GM12892 (cell line): ENCODE data around the gene DTX3.
"Not testable (repeated sequence)": the region's sequence is repeated elsewhere in the genome, so short reads cannot be mapped to it uniquely, and the experiment has no call there.

Source experiments
- DNase-seq: peaks from one replicate; pipeline ENCODE4 v3.0.0; 2011; ENCODE audit not compliant: insufficient read length
- FAIRE-seq: peaks from 2 replicates; lab custom pipeline; 2011; peaks lifted over from hg19 to GRCh38; lab: Jason Lieb, UNC
- POLR2A ChIP-seq: IDR thresholded peaks from 2 replicates; pipeline ENCODE4 v1.6.1; 2011; ENCODE audit warnings: low read depth, low read length, control low read depth
- POLR2AphosphoS5 ChIP-seq: IDR thresholded peaks from 2 replicates; pipeline ENCODE4 v1.6.1; 2011; ENCODE audit warnings: low read depth, low read length, control low read depth
- TAF1 ChIP-seq: IDR thresholded peaks from 2 replicates; pipeline ENCODE4 v1.6.1; 2011; ENCODE audit warnings: low read depth, mild to moderate bottlenecking, control low read depth, low read length, borderline replicate concordance

The DTX3 gene

DNA sequence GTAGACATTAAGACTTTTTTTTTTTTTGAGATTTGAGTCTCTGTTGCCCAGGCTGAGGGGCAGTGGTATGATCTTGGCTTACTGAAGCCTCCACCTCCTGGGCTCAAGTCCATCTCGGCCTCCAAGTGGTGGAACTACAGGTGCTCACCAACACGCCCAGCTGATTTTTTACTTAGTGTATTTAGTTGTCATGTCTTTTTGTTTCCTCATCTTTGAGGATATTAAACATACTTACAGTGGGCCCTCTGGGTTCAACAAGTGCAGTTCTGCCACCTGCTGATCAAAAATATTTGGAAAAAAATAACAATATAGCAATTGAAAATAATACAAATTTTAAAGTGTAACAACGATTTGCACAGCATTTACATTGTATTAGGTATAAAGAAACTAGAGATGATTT lies 32.7 kb downstream of the DTX3 start:
- DNase-seq (no peak), FAIRE-seq (no peak)
- TF ChIP-seq POLR2AphosphoS5: no peak
- no peak for TF ChIP-seq POLR2A
- TF ChIP-seq TAF1: no peak

DNA sequence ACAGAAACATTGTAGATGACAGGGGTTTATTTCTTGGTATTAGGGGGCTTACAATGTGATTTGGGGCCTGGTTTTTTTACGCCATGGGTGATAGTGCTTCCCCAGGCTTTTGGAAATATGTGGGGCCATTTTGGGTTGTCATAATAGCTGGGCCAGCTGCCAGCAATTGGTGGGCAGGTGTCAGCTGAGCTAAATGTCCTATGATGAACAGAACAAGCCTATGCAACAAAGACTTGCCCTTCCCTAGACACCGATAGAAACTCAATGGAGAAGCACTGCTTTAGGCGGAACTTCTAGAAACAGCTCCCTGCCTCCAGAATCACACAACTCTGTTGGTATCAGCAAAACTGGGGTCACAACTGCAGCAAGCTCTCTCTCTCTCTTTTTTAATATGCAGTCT lies 33.5 kb downstream of the DTX3 start:
- TF ChIP-seq POLR2A: no peak
- no peak for TF ChIP-seq POLR2AphosphoS5
- no peak for TF ChIP-seq TAF1
- FAIRE-seq (no peak), DNase-seq (no peak)

DNA sequence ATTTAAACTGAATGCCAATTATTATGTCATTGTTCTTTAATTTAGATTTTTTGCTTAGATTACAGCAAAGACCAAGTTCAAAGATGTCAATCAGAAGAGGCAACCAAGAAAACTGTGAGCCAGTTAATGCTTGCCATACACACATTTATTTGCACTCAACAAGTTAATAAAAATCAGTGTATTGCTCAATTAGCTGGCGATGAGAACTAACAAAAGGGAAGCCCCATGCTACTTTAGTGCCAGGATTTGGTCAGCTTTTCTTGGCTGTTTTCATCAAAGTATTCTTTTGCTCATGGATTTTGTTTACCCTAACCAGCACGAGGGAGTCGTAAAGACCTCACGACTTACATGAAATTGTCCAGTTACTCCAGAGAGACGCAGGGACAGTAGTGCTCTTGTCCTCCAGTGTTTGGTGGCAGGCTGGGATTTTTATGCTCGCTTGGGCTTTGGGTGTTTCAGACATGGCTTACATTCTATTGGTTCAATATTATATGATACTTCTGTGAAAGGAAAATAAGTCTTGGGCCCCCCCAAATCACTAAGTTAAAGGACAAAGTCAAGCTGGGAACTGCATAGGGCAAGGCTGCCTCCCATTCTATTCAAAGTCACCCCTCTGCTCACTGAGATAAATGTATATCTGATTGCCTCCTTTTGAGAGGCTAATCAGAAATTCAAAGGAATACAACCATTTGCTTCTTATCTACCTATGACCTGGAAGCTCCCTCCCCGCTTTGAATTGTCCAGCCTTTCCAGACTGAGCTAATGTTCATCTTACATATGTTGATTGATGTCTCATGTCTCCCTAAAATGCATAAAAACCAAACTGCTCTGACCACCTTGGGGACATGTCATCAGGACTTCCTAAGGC lies 35.8 kb downstream of the DTX3 start:
- DNase-seq: no peak
- TF ChIP-seq TAF1 (no peak), POLR2AphosphoS5 (no peak), POLR2A (no peak)
- no peak for FAIRE-seq

DNA sequence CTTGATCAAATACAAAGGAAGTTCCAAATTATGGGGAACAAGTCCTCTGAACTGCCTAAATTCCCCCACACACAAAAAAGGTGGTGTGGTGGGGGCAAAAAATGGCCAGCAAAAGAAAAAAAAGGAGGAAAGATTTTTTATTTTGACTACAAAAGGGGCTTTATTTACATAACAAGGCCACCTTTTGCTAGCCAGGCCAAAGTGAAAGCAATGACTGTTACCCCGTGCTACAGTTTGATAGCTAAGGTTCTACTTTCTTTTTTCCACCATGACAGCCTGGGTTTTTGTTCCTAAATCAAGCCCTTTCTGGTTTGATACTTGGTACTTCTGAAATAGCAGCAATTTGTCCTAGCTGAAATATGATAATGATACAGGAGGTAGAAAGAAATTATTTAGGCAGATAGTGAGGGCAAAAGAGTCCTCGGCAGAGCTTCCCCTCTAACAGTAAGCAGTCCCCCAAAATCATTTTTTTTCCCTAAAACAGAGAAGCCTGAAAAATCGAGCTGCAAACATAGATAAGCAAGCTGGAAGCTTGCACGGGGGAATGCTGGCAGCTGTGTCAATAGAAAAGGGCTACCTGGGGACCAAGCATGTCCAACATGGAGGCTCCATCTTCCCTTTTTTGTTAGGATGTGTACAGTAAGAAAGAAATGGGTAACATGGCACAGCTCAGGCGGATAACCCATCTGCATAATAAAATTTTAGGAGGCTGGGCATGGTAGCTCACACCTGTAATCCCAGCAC lies 37.2 kb downstream of the DTX3 start:
- FAIRE-seq: no peak
- DNase-seq: no peak
- no peak for TF ChIP-seq POLR2AphosphoS5

DNA sequence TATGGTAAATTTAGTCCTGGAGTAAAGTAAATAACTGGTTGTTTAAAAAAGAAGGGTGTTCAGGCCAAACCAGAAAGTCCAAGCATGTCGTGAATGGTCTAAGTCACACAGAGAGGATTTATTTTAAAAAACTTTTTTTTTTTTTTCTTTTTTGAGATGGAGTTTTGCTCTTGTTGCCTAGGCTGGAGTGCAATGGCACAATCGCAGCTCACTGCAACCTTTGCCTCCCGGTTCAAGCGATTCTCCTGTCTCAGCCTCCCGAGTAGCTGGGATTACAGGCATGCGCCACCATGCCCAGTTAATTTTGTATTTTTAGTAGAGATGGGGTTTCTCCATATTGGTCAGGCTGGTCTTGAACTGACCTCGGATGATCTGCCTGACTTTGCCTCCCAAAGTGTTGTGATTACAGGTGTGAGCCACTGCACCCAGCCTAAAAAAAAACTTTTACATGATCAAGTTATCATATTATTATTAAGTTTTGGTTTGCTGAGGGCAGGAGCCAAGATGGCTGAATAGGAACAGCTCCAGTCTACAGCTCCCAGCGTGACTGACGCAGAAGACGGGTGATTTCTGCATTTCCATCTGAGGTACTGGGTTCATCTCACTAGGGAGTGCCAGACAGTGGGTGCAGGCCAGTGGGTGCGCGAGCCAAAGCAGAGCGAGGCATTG lies 41.5 kb downstream of the DTX3 start:
- DNase-seq, FAIRE-seq: not testable (repeated sequence)

DNA sequence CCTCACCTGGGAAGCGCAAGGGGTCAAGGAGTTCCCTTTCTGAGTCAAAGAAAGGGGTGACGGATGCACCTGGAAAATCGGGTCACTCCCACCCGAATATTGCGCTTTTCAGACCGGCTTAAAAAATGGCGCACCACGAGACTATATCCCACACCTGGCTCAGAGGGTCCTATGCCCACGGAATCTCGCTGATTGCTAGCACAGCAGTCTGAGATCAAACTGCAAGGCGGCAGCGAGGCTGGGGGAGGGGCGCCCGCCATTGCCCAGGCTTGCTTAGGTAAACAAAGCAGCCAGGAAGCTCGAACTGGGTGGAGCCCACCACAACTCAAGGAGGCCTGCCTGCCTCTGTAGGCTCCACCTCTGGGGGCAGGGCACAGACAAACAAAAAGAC lies 42.0 kb downstream of the DTX3 start:
- DNase-seq, FAIRE-seq: not testable (repeated sequence)

DNA sequence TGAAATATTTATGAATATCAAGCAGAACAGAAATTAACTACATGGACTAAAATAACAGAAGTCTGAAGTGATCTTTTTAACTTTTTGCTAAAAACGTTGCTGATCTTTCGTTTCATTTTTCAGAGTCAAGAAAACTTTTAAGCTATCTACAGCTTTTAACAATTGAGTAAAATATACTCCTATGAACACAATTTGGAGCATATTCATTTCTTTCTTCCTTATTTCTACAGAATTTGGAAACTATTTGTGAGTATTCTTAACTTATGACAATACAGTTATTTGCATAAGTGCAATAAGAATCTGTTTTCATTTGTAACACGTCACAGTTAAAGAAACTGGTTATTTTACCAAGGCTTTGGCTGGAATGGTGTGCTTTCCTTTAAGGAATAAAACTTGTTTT lies 49.4 kb downstream of the DTX3 start:
- TF ChIP-seq TAF1: no peak
- no peak for TF ChIP-seq POLR2AphosphoS5
- TF ChIP-seq POLR2A: no peak
- no peak for FAIRE-seq
- no peak for DNase-seq

DNA sequence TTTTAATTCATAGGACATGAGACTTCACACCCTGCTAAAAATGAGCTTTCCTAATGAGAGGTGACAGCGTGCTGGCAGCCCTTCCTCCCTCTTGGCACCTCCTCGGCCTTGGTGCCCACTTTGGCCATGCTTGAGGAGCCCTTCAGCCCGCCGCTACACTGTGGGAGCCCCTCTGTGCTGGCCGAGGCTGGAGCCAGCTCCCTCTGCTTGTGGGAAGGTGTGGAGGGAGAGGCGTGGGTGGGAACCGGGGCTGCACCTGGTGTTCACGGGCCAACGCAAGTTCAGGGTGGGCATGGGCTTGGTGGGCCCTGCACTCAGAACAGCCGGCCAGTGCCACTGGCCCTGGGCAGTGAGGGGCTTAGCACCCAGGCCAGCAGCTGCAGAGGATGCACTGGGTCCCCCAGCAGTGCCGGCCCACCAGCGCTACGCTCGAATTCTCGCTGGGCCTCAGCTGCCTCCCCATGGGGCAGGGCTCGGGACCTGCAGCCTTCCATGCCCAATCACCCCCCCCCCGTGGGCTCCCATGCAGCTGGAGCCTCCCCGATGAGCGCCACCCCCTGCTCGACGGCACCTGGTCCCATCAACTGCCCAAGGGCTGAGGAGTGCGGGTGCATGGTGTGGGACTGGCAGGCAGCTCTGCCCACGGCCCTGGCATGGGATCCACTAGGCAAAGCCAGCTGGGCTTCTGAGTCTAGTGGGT lies 51.1 kb downstream of the DTX3 start:
- DNase-seq (no peak), FAIRE-seq (no peak)
- TF ChIP-seq POLR2AphosphoS5 (no peak), TAF1 (no peak), POLR2A (no peak)

DNA sequence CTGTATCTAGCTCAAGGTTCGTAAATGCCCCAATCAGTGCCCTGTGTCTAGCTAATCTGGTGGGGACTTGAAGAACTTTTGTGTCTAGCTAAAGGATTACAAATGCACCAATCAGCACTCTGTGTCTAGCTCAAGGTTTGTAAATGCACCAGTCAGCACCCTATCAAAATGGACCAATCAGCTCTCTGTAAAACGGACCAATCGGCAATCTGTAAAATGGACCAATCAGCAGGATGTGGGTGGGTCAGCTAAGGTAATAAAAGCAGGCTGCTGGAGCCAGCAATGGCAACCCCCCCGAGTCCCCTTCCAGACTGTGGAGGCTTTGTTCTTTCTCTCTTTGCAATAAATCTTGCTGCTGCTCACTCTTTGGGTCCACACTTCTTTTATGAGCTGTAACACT lies 51.8 kb downstream of the DTX3 start:
- FAIRE-seq, DNase-seq: not testable (repeated sequence)

DNA sequence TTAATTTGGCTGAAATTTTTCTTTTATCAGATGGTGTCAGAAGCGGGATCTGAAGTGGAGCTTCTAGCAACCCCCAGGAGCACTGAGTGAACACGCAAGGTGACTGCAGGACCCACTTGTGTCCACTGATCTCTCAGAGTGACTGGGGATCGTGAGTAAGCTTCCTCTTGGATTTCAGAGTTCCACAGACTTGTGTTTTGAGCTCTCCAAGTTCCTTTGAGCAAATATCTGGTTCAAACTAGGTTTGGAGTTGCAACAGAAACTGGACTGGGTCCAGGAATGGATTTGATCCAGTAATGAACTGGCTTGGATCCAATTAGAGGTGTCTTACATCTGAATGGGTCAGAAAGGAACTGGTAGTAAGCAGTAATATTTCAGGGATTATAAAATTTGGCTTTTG lies 53.1 kb downstream of the DTX3 start:
- DNase-seq: no peak
- TF ChIP-seq TAF1 (no peak), POLR2A (no peak), POLR2AphosphoS5 (no peak)
- no peak for FAIRE-seq

DNA sequence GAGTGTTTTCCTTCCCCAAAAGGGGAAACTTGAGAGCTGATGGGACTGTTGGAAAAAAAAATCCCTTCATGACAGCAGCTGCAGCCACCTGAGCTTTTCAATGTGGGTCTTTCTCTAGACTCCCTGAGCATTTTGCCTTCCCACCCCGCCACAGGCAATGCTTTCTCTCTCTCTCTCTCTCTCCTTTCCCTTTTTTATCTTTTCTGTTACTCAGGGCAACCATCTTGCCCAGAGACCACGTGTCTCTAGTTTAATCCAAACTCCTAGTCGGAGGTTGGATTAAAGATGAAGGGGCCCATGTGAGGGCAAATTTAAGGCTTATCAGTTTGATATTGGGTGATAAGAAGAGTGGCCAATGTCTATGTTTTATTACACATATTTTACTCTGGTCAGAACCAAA lies 54.3 kb downstream of the DTX3 start:
- TF ChIP-seq POLR2A: no peak
- no peak for TF ChIP-seq TAF1
- no peak for TF ChIP-seq POLR2AphosphoS5
- FAIRE-seq (no peak), DNase-seq (no peak)
